ENCODE data around the gene XXYLT1.

DNA sequence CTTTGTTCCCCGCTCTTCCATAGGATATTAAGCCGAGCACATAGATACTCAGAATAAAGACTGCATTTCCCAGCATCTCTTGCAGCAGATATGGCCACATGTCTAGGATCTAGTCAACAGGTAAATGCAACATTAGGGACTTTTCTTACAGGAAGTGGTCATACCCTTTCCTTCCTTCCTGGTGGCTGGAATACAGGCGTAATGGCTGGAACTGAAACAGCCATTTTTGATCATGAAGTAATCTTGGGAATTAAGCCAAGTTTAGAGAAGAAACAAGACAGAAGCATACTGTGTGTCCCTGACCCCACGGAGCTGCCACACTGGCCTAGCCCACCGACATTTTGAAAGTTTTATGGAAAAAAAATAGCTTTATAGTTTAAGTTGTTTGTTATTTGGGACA is 234.0 kb downstream of the XXYLT1 start:
- TF ChIP-seq CTCF (IDR thresholded peaks at IDR 0.05) (no peak), EZH2 (IDR thresholded peaks at IDR 0.05) (no peak)
